Measurements from ENCODE around the gene ARHGAP30. TPM values are rescaled to one million over a fixed set of nuclear protein-coding genes. Genes with fewer than 3 reads are reported as not detected.

ARHGAP30 gene
- total and polyA plus RNA-seq, 2 of the 8 experiments (the other 6 are each of a cell fraction or from before 2014, with no cell fraction given) = 0.27 to 0.39 TPM

DNA sequence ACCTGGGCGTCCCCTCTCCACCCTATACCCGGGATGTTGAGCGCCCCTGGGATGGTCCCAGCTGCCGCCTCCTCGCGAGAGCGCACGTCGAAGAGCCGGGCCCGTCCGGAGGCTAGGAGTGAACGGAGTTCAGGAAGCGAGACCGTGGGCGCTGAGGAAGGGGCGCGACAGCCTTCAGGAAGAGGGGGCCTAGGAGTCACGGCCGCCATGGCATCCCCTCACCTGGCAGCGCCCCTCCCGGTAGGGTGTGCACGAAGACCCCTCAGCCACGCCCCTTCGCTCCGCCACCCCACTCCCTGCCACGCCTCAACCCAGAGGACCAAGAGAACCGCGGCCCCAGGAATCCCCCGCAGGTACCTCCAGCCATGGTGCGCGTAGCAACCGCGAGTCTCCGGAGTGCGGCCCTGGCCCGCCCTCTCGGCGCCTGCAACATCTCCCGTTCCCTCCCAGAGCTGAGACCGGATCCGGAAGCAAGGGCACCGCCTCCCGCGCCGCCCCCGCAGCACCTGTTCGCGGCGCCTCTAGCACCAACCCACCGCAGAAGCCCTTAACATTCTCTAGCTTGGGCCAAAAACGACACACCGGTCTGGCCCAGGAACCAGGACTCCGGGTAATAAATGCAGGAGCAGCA, 31.1 kb downstream of the ARHGAP30 start, which contains the start of gene TSTD1 (continued):
- TF ChIP-seq MAFK (IDR thresholded peaks at IDR 0.05; ENCODE audit: low read depth, low read length) (no peak), KDM5A (IDR thresholded peaks at IDR 0.05; ENCODE audit: low read length) (no peak), EP300 (IDR thresholded peaks at IDR 0.05; ENCODE audit: borderline replicate concordance in 1 of 2, low read depth in 2 of 2, low read length in 2 of 2) (no peak), HDAC6 (IDR thresholded peaks at IDR 0.05; ENCODE audit: low read depth, low read length) (no peak), POLR2AphosphoS5 (IDR thresholded peaks at IDR 0.05; ENCODE audit: low read depth, low read length) (no peak; the same call in 1 of the 2 replicates), SIN3A (conservative IDR thresholded peaks at IDR 0.05 in 1 of 2, IDR thresholded peaks at IDR 0.05 in 1 of 2; ENCODE audit: low read depth in 1 of 2, low read length in 2 of 2) (peak; percentile 20 to 72; a peak in 2 of 4 replicates), TEAD4 (IDR thresholded peaks at IDR 0.05; ENCODE audit: low read depth, low read length) (no peak), TAF1 (IDR thresholded peaks at IDR 0.05; ENCODE audit: low read depth, low read length) (peak; percentile 57; the same call in 1 of the 2 replicates), KDM4A (IDR thresholded peaks at IDR 0.05; ENCODE audit: low read depth, low read length, severe bottlenecking) (peak; percentile 77), BRCA1 (IDR thresholded peaks at IDR 0.05; ENCODE audit: low read depth, low read length) (no peak), TBP (IDR thresholded peaks at IDR 0.05; ENCODE audit: low read depth, low read length) (0 out of 2 replicates have a peak, but pooled peaks have one; percentile 13), TCF12 (IDR thresholded peaks at IDR 0.05; ENCODE audit: low read depth, low read length) (no peak), SP4 (IDR thresholded peaks at IDR 0.05; ENCODE audit: low read length) (no peak), SUZ12 (IDR thresholded peaks at IDR 0.05; ENCODE audit: low read length) (no peak), YY1 (IDR thresholded peaks at IDR 0.05; ENCODE audit: low read depth, low read length) (peak; percentile 73)
- TF ChIP-seq, protein P1, sequence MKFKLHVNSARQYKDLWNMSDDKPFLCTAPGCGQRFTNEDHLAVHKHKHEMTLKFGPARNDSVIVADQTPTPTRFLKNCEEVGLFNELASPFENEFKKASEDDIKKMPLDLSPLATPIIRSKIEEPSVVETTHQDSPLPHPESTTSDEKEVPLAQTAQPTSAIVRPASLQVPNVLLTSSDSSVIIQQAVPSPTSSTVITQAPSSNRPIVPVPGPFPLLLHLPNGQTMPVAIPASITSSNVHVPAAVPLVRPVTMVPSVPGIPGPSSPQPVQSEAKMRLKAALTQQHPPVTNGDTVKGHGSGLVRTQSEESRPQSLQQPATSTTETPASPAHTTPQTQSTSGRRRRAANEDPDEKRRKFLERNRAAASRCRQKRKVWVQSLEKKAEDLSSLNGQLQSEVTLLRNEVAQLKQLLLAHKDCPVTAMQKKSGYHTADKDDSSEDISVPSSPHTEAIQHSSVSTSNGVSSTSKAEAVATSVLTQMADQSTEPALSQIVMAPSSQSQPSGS (IDR thresholded peaks at IDR 0.05; ENCODE audit: low read length) = no peak
- TF ChIP-seq, protein P2, sequence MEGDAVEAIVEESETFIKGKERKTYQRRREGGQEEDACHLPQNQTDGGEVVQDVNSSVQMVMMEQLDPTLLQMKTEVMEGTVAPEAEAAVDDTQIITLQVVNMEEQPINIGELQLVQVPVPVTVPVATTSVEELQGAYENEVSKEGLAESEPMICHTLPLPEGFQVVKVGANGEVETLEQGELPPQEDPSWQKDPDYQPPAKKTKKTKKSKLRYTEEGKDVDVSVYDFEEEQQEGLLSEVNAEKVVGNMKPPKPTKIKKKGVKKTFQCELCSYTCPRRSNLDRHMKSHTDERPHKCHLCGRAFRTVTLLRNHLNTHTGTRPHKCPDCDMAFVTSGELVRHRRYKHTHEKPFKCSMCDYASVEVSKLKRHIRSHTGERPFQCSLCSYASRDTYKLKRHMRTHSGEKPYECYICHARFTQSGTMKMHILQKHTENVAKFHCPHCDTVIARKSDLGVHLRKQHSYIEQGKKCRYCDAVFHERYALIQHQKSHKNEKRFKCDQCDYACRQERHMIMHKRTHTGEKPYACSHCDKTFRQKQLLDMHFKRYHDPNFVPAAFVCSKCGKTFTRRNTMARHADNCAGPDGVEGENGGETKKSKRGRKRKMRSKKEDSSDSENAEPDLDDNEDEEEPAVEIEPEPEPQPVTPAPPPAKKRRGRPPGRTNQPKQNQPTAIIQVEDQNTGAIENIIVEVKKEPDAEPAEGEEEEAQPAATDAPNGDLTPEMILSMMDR (IDR thresholded peaks at IDR 0.05; ENCODE audit: control extremely low read depth in 1 of 3, insufficient read depth in 1 of 3, low read depth in 1 of 3, low read length in 3 of 3) = peak in 1 of 3 experiments; percentile 34; a peak in 2 of 4 replicates
- TF ChIP-seq, protein P3, sequence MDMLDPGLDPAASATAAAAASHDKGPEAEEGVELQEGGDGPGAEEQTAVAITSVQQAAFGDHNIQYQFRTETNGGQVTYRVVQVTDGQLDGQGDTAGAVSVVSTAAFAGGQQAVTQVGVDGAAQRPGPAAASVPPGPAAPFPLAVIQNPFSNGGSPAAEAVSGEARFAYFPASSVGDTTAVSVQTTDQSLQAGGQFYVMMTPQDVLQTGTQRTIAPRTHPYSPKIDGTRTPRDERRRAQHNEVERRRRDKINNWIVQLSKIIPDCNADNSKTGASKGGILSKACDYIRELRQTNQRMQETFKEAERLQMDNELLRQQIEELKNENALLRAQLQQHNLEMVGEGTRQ (IDR thresholded peaks at IDR 0.05; ENCODE audit: low read length) = no peak

All from H1 (cell line).